Measurements from ENCODE around the gene CREBBP. TPM values are rescaled to one million over a fixed set of nuclear protein-coding genes. Genes with fewer than 3 reads are reported as not detected.
A peak's percentile ranks its signal among the peaks of the same experiment; 100 is the strongest.

CREBBP gene
- total RNA-seq, 4 donors from 2014 or later: 48.2 to 112 (median 74.9) TPM

DNA sequence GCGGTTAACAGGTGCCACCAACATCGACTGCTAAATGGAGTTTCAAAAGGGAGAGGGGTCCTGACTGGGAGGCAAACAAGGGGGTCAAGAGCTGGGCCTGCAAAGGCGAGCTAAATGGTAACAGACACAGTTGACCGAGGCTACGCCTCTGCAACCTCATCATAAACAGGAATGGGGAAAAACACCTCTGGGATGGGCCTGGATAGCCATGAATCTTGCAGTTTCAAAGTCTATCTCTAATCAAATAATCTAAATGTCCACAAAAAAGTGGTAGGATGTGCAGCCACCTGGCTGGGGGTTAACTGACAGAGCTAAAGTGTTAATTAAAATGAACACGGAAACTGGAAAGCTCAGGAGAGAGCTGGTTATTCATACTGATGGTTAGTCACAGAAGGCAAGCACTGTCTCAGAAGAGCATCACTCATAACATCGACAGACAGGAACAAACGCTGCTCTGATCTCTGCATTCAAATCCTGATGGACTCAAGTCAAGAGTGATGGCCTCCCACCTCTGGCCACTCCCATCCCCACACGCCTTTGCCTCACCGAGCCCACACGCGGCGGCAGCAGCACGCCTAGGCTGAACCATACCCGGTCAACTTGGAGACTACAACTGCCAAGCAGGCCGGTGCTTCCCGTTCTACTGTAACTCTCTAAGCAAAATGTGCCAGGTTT is 56.3 kb downstream of the CREBBP start:
- no peaks in the 10 kb centered on the region for H3K27me3 ChIP-seq
- no peaks in the 10 kb centered on the region for H3K36me3 ChIP-seq
- 90% methylated on average over 17 of the region's 17 CpGs for WGBS
- no peak overlapping the region for H3K27ac ChIP-seq (replicated peaks in 1 of 4)
- no peaks in the 10 kb centered on the region for H3K9me3 ChIP-seq
- DNase-seq (ENCODE audit: extremely low spot score): no peak
- intact Hi-C loops (cut with DNase I): no loop called here
- H3K4me1 ChIP-seq: peaks cover 62 to 97% (median 83%) of the 10 kb centered on the region in 4 donors
- TF ChIP-seq POLR2A (IDR thresholded peaks at IDR 0.05; ENCODE audit: low read depth) (no peak), EP300 (IDR thresholded peaks at IDR 0.05) (no peak), POLR2AphosphoS5 (IDR thresholded peaks at IDR 0.05) (no peak)
- H3K4me3 ChIP-seq: no peak overlapping the region

GRCh38 chr16:3823427-3823826 is 57.1 kb downstream of the CREBBP start:
- Histone ChIP-seq H3K9me3 (no peaks in the 10 kb centered on the region), H3K36me3 (no peaks in the 10 kb centered on the region), H3K4me1 (peaks cover 66 to 97% (median 84%) of the 10 kb centered on the region in 4 donors), H3K27ac (replicated peaks in 1 of 4) (peak overlapping the region in 1 of 4 donors; percentile 8), H3K4me3 (no peak overlapping the region), H3K27me3 (no peaks in the 10 kb centered on the region)
- TF ChIP-seq EP300 (IDR thresholded peaks at IDR 0.05) (no peak), POLR2A (IDR thresholded peaks at IDR 0.05; ENCODE audit: low read depth) (no peak), POLR2AphosphoS5 (IDR thresholded peaks at IDR 0.05) (no peak), CTCF (IDR thresholded peaks at IDR 0.05) (no peak)
- 49% methylated on average over 5 of the region's 5 CpGs for WGBS
- no peak for DNase-seq (ENCODE audit: extremely low spot score)
- intact Hi-C loops (cut with DNase I): no loop called here

- TF ChIP-seq POLR2A (IDR thresholded peaks at IDR 0.05; ENCODE audit: low read depth): no peak
- no peak for TF ChIP-seq POLR2AphosphoS5 (IDR thresholded peaks at IDR 0.05)
- Histone ChIP-seq H3K4me1 (peaks cover 72 to 99% (median 88%) of the 10 kb centered on the region in 4 donors), H3K4me3 (no peak overlapping the region), H3K27me3 (no peaks in the 10 kb centered on the region), H3K27ac (replicated peaks in 1 of 4) (peak overlapping the region in 2 of 4 donors; percentile 22 to 36), H3K36me3 (no peaks in the 10 kb centered on the region), H3K9me3 (no peaks in the 10 kb centered on the region)
- no peak for DNase-seq (ENCODE audit: extremely low spot score)
- WGBS: 47% methylated on average over 11 of the region's 11 CpGs
- intact Hi-C loops (cut with DNase I): no loop called here
These were observed 58.0 kb downstream of the CREBBP start for GRCh38 chr16:3822366-3823045.

- intact Hi-C loops (cut with DNase I): no loop called here
- Histone ChIP-seq H3K4me1 (peaks cover 84 to 100% (median 99%) of the 10 kb centered on the region in 4 donors), H3K27me3 (no peaks in the 10 kb centered on the region), H3K4me3 (no peak overlapping the region), H3K9me3 (no peaks in the 10 kb centered on the region), H3K27ac (replicated peaks in 1 of 4) (no peak overlapping the region), H3K36me3 (no peaks in the 10 kb centered on the region)
- no peak for TF ChIP-seq POLR2A (IDR thresholded peaks at IDR 0.05; ENCODE audit: low read depth)
- WGBS: 80% methylated on average over 3 of the region's 3 CpGs
- DNase-seq (ENCODE audit: extremely low spot score): no peak
These were observed 59.3 kb downstream of the CREBBP start for GRCh38 chr16:3821184-3821583.

GRCh38 chr16:3819746-3820724 is 60.5 kb downstream of the CREBBP start:
- DNase-seq (ENCODE audit: extremely low spot score): no peak
- H3K9me3 ChIP-seq: no peaks in the 10 kb centered on the region
- TF ChIP-seq POLR2A (IDR thresholded peaks at IDR 0.05; ENCODE audit: low read depth): no peak
- peak in 1 of 2 donors; percentile 29 for TF ChIP-seq POLR2AphosphoS5 (IDR thresholded peaks at IDR 0.05)
- H3K4me3 ChIP-seq: no peak overlapping the region
- no peaks in the 10 kb centered on the region for H3K36me3 ChIP-seq
- peaks cover 84 to 100% (median 97%) of the 10 kb centered on the region in 4 donors for H3K4me1 ChIP-seq
- intact Hi-C loops (cut with DNase I): no loop called here
- no peaks in the 10 kb centered on the region for H3K27me3 ChIP-seq
- 20% methylated on average over 7 of the region's 8 CpGs for WGBS
- H3K27ac ChIP-seq (replicated peaks in 1 of 4): peak overlapping the region in 3 of 4 donors; percentile 13 to 29 (median 18)

DNA sequence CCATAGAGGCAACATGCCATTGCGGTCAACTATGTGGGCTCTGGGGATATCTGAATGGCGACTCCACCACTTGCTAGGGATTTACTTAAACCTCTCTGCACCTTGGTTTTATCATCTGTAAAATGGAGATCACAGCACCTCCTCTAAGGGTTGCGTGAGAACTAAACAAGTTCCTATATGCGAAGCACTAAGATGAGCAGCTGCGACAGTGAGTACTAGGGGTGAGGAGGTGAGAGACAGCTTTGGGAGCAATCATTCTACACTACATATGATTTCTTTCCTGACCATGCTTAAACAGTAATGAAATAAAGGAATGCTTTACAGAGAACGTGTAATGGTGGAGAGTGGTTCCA is 61.4 kb downstream of the CREBBP start:
- DNase-seq (ENCODE audit: extremely low spot score): no peak
- H3K9me3 ChIP-seq: no peaks in the 10 kb centered on the region
- H3K4me1 ChIP-seq: peaks cover 76 to 99% (median 94%) of the 10 kb centered on the region in 4 donors
- no peak overlapping the region for H3K27ac ChIP-seq (replicated peaks in 1 of 4)
- no peaks in the 10 kb centered on the region for H3K27me3 ChIP-seq
- 82% methylated on average over 6 of the region's 6 CpGs for WGBS
- no peak overlapping the region for H3K4me3 ChIP-seq
- H3K36me3 ChIP-seq: no peaks in the 10 kb centered on the region
- intact Hi-C loops (cut with DNase I): no loop called here
- TF ChIP-seq EP300 (IDR thresholded peaks at IDR 0.05) (no peak), POLR2A (IDR thresholded peaks at IDR 0.05; ENCODE audit: low read depth) (no peak), CTCF (IDR thresholded peaks at IDR 0.05) (no peak), POLR2AphosphoS5 (IDR thresholded peaks at IDR 0.05) (no peak)
